ENCODE measurements around the gene PFDN4.

The PFDN4 gene

GRCh38 chr20:54200487-54201267 lies 7.2 kb upstream of the PFDN4 start:
- DNase-seq (ENCODE audit: low spot score) = no peak

GRCh38 chr20:54201268-54201846 lies 6.5 kb upstream of the PFDN4 start:
- no peak for DNase-seq (ENCODE audit: low spot score)

- DNase-seq (ENCODE audit: low spot score) = no peak
Measured at GRCh38 chr20:54203281-54203680, 4.6 kb upstream of the PFDN4 start.

- DNase-seq (ENCODE audit: low spot score) = no peak
Measured at GRCh38 chr20:54204063-54204462, 3.8 kb upstream of the PFDN4 start.

- DNase-seq (ENCODE audit: low spot score) = no peak
Measured at GRCh38 chr20:54204481-54204880, 3.4 kb upstream of the PFDN4 start.

GRCh38 chr20:54205450-54205849 lies 2.4 kb upstream of the PFDN4 start:
- no peak for DNase-seq (ENCODE audit: low spot score)

GRCh38 chr20:54207053-54207742 lies 689 bp upstream of the PFDN4 start:
- no peak for DNase-seq (ENCODE audit: low spot score)

- peak; percentile 59 for DNase-seq (ENCODE audit: low spot score)
Measured at GRCh38 chr20:54208548-54209176, 775 bp downstream of the PFDN4 start.

GRCh38 chr20:54209216-54209813 lies 1.4 kb downstream of the PFDN4 start:
- DNase-seq (ENCODE audit: low spot score) = no peak

- DNase-seq (ENCODE audit: low spot score) = no peak
Measured at GRCh38 chr20:54212226-54212625, 4.3 kb downstream of the PFDN4 start.

- no peak for DNase-seq (ENCODE audit: low spot score)
Measured at GRCh38 chr20:54212871-54213270, 5.0 kb downstream of the PFDN4 start.

GRCh38 chr20:54214566-54214965 lies 6.7 kb downstream of the PFDN4 start:
- DNase-seq (ENCODE audit: low spot score) = no peak

GRCh38 chr20:54215157-54215789 lies 7.4 kb downstream of the PFDN4 start:
- no peak for DNase-seq (ENCODE audit: low spot score)

GRCh38 chr20:54217762-54218161 lies 9.9 kb downstream of the PFDN4 start:
- DNase-seq (ENCODE audit: low spot score) = no peak

- DNase-seq (ENCODE audit: low spot score) = no peak
Measured at GRCh38 chr20:54218470-54218869, 10.6 kb downstream of the PFDN4 start.

GRCh38 chr20:54219751-54220426 lies 12.0 kb downstream of the PFDN4 start:
- DNase-seq (ENCODE audit: low spot score) = no peak

- DNase-seq (ENCODE audit: low spot score) = no peak
Measured at GRCh38 chr20:54220722-54221121, 12.8 kb downstream of the PFDN4 start.

GRCh38 chr20:54221353-54221752 lies 13.5 kb downstream of the PFDN4 start:
- DNase-seq (ENCODE audit: low spot score) = no peak

- no peak for DNase-seq (ENCODE audit: low spot score)
Measured at GRCh38 chr20:54221996-54222890, 14.4 kb downstream of the PFDN4 start.

- DNase-seq (ENCODE audit: low spot score) = no peak
Measured at GRCh38 chr20:54223285-54223684, 15.4 kb downstream of the PFDN4 start.

Data from ecto neural progenitor cell (in vitro differentiated cells).